A375 (cell line): ENCODE data around the gene RCC1. TPM values are rescaled to one million over a fixed set of nuclear protein-coding genes. Genes with fewer than 3 reads are reported as not detected.

ENCODE experiments used
- small RNA-seq: library from RNA; depleted of rRNA; stranded (forward); fragments of <200 nt; gene quantifications from one replicate; pipeline ENCODE3, GENCODE V24; 2014
- total RNA-seq: library from RNA; depleted of rRNA; stranded (reverse); fragments of >200 nt; shearing (Covaris generic); gene quantifications from 2 replicates; pipeline ENCODE4 v1.2.3, GENCODE V29; 2014; rRNA removed

The RCC1 gene
- 79.6 and 80.3 TPM in 2 replicates for total RNA-seq

GRCh38 chr1:28505406-28506187, at the start of gene RCC1:
TSS of gene RCC1 (plus strand) at chr1:28506043. CDS start at chr1:28529867, 23,824 bp downstream.

GRCh38 chr1:28552758-28553663, 47.2 kb downstream of the RCC1 start, which contains the start of gene TRNAU1AP:
TSS of gene TRNAU1AP (plus strand) at chr1:28553085. CDS start at chr1:28553111, 26 bp downstream.

Small RNAs within 50 kb of the gene (small RNA-seq; reads per million reads assigned to genes)
- not detected for gene RNU6ATAC27P
- gene SNORA16A = not detected
- not detected for gene SNORA44
- not detected for gene SNORA61
- gene SNORA73A = not detected
- gene SNORA73B = 32.6 reads per million, percentile 94 among the genes with 10 or more reads in this experiment
- gene SNORD99 = 16,344 reads per million, percentile 100 among the genes with 10 or more reads in this experiment

Other genes with a start within 250 kb of the RCC1 start
- gene SESN2, start 246.5 kb upstream of the RCC1 start, total RNA-seq = 56.5 and 78.7 TPM in 2 replicates
- gene MED18, start 177.0 kb upstream of the RCC1 start, total RNA-seq = 12.4 and 12.8 TPM in 2 replicates
- 11.7 and 17.3 TPM in 2 replicates for gene PHACTR4, start 136.3 kb upstream of the RCC1 start, total RNA-seq
- gene TRNAU1AP, start 47.0 kb downstream of the RCC1 start, total RNA-seq = 24.7 and 28.3 TPM in 2 replicates
- 0.27 TPM in 1 of 2 replicates, not detected in the other for gene RAB42, start 86.2 kb downstream of the RCC1 start, total RNA-seq
- 40.2 and 46.8 TPM in 2 replicates for gene TAF12, start 137.0 kb downstream of the RCC1 start, total RNA-seq
- gene RNU11, start 142.6 kb downstream of the RCC1 start, total RNA-seq = not detected in 2 replicates
- gene GMEB1, start 162.7 kb downstream of the RCC1 start, total RNA-seq = 6.7 and 8.6 TPM in 2 replicates
- gene YTHDF2, start 230.9 kb downstream of the RCC1 start, total RNA-seq = 59.2 TPM in 2 replicates